GM23338 (cell line): ENCODE results near the gene KRTAP19-5. TPM values are rescaled to one million over a fixed set of nuclear protein-coding genes. Genes with fewer than 3 reads are reported as not detected.

Source experiments
- ATAC-seq: fragments of 200-7000 bp; cut with Tn5 transposase; 3 replicates; pipeline ENCODE4 v1.9.1; 2020
- DNase-seq: peaks from one replicate; pipeline ENCODE4 v3.0.0-alpha.2; 2015; ENCODE audit warnings: low spot score
- H2AFZ ChIP-seq: fragments of 200-600 bp; sonication (generic); 2 replicates; pipeline ENCODE4 v1.8.0; 2016; ENCODE audit warnings: antibody characterized with exemption, mild to moderate bottlenecking, moderate library complexity
- H3F3A ChIP-seq: fragments of 200-600 bp; sonication (generic); replicated peaks from 2 replicates; pipeline ENCODE4 v1.8.0; 2017; ENCODE audit warnings: antibody characterized with exemption, mixed run types, low read depth
- H3K27ac ChIP-seq: fragments of 200-600 bp; sonication (generic); 2 replicates; pipeline ENCODE4 v1.6.1; 2016; ENCODE audit warnings: low read depth
- H3K27me3 ChIP-seq: fragments of 200-600 bp; sonication (generic); 2 replicates; pipeline ENCODE4 v1.8.0; 2016; ENCODE audit warnings: mild to moderate bottlenecking, mixed run types, moderate library complexity; ENCODE audit not compliant: insufficient read depth
- H3K36me3 ChIP-seq: fragments of 200-600 bp; sonication (generic); 2 replicates; pipeline ENCODE4 v1.8.0; 2016; ENCODE audit warnings: mild to moderate bottlenecking; ENCODE audit not compliant: insufficient read depth
- H3K4me1 ChIP-seq: fragments of 200-600 bp; sonication (generic); 2 replicates; pipeline ENCODE4 v1.8.0; 2016; ENCODE audit warnings: mild to moderate bottlenecking, moderate library complexity; ENCODE audit not compliant: insufficient read depth
- H3K4me2 ChIP-seq: fragments of 200-600 bp; sonication (generic); 2 replicates; pipeline ENCODE4 v1.7.1; 2017; ENCODE audit warnings: mixed run types
- H3K4me3 ChIP-seq: fragments of 200-600 bp; sonication (generic); 2 replicates; pipeline ENCODE4 v1.6.1; 2016; ENCODE audit warnings: mixed run types
- H3K79me2 ChIP-seq: fragments of 200-600 bp; sonication (generic); replicated peaks from 2 replicates; pipeline ENCODE4 v1.8.0; 2017; ENCODE audit warnings: mild to moderate bottlenecking; ENCODE audit not compliant: insufficient read depth
- H3K9me2 ChIP-seq: fragments of 200-600 bp; sonication (generic); 2 replicates; pipeline ENCODE4 v1.8.0; 2017; ENCODE audit not compliant: insufficient read depth
- H4K20me1 ChIP-seq: fragments of 200-600 bp; sonication (generic); replicated peaks from 2 replicates; pipeline ENCODE4 v1.8.0; 2017; ENCODE audit warnings: mild to moderate bottlenecking; ENCODE audit not compliant: insufficient read depth
- H3K27ac Mint-ChIP-seq: 2 replicates; pipeline ENCODE4 v1.8.0; 2020; ENCODE audit warnings: inconsistent platforms, mild to moderate bottlenecking, moderate library complexity, mixed read lengths
- H3K27me3 Mint-ChIP-seq: 3 replicates; pipeline ENCODE4 v1.8.0; 2022; ENCODE audit warnings: low read depth, mild to moderate bottlenecking, moderate library complexity, mixed read lengths, inconsistent platforms; ENCODE audit not compliant: insufficient read depth, poor library complexity
- H3K36me3 Mint-ChIP-seq: 3 replicates; pipeline ENCODE4 v1.8.0; 2021; ENCODE audit warnings: low read depth, mild to moderate bottlenecking, inconsistent platforms, moderate library complexity, mixed read lengths
- H3K4me1 Mint-ChIP-seq: 3 replicates; pipeline ENCODE4 v1.8.0; 2020; ENCODE audit warnings: mild to moderate bottlenecking, inconsistent platforms, mixed read lengths
- H3K4me3 Mint-ChIP-seq: 3 replicates; pipeline ENCODE4 v1.8.0; 2021; ENCODE audit warnings: moderate library complexity, mild to moderate bottlenecking, inconsistent platforms, mixed read lengths
- H3K9me3 Mint-ChIP-seq: 3 replicates; pipeline ENCODE4 v1.8.0; 2020; ENCODE audit warnings: moderate library complexity, mild to moderate bottlenecking, inconsistent platforms, mixed read lengths
- CREB1 ChIP-seq: fragments of 250-450 bp; sonication (Bioruptor Pico); IDR thresholded peaks from 2 replicates; pipeline ENCODE4 v1.5.0; 2020; ENCODE audit warnings: low read depth, mild to moderate bottlenecking, moderate library complexity
- CTCF ChIP-seq, 2 experiments: fragments of 200-600 bp in 1 of 2; sonication (generic) in 1 of 2; conservative IDR thresholded peaks; 2 replicates each; pipeline versions ENCODE4 v1.5.1 to v1.6.1; 2016 to 2017; ENCODE audit warnings: antibody characterized with exemption in 2 of 2, low read depth in 2 of 2, mild to moderate bottlenecking in 2 of 2, moderate library complexity in 1 of 2
- JUNB ChIP-seq: IDR thresholded peaks from one replicate; pipeline ENCODE4 v1.6.1; 2016; ENCODE audit warnings: antibody characterized with exemption; ENCODE audit not compliant: unreplicated experiment
- NANOG ChIP-seq: IDR thresholded peaks from 2 replicates; pipeline ENCODE4 v1.6.1; 2016; ENCODE audit warnings: antibody characterized with exemption, borderline replicate concordance
- POLR2AphosphoS5 ChIP-seq: IDR thresholded peaks from 2 replicates; pipeline ENCODE4 v1.6.1; 2016; ENCODE audit warnings: antibody characterized with exemption, low read depth
- REST ChIP-seq: IDR thresholded peaks from one replicate; pipeline ENCODE4 v1.6.1; 2018; ENCODE audit warnings: antibody characterized with exemption; ENCODE audit not compliant: unreplicated experiment
- STAT1 ChIP-seq: IDR thresholded peaks from one replicate; pipeline ENCODE4 v1.6.1; 2016; ENCODE audit warnings: antibody characterized with exemption; ENCODE audit not compliant: unreplicated experiment
- ZNF114 ChIP-seq: fragments of 250-450 bp; sonication (Bioruptor Pico); IDR thresholded peaks from 2 replicates; pipeline ENCODE4 v1.5.0; 2020; ENCODE audit warnings: mild to moderate bottlenecking, moderate library complexity
- ZNF331 ChIP-seq: fragments of 250-450 bp; sonication (Bioruptor Pico); IDR thresholded peaks from 2 replicates; pipeline ENCODE4 v1.5.0; 2020; ENCODE audit warnings: low read depth, mild to moderate bottlenecking, moderate library complexity
- ZNF462 ChIP-seq: fragments of 250-450 bp; sonication (Bioruptor Pico); IDR thresholded peaks from 2 replicates; pipeline ENCODE4 v1.5.0; 2020; ENCODE audit warnings: mild to moderate bottlenecking, moderate library complexity
- polyA plus RNA-seq: library from polyadenylated mRNA; unstranded; fragments of >200 nt; fragmentation: Nextera tagmentation; extraction: Ambion mirVana; gene quantifications from 2 replicates; pipeline ENCODE4 v1.2.1, GENCODE V29; 2016
- total RNA-seq: library from RNA; depleted of rRNA; stranded (reverse); fragments of >200 nt; shearing (Covaris generic); gene quantifications from 2 replicates; pipeline ENCODE4 v1.2.3, GENCODE V29; 2014

KRTAP19-5 gene
- total and polyA plus RNA-seq, 2 experiments from 2014 or later = not detected

GRCh38 chr21:30518876-30519275 lies 16.9 kb upstream of the KRTAP19-5 start:
- Histone ChIP-seq H3K9me2 (peaks cover 5% of the 10 kb centered on the region; the same call in 1 of the 2 replicates), H3K4me1 (no peaks in the 10 kb centered on the region), H2AFZ (no peak overlapping the region), H3K4me3 (no peak overlapping the region), H3K79me2 (no peaks in the 10 kb centered on the region), H3K27ac (no peak overlapping the region), H3F3A (no peaks in the 10 kb centered on the region), H3K27me3 (no peaks in the 10 kb centered on the region), H3K4me2 (no peak overlapping the region), H4K20me1 (no peaks in the 10 kb centered on the region), H3K36me3 (no peaks in the 10 kb centered on the region)
- Mint-ChIP-seq H3K27ac (no peak overlapping the region), H3K4me3 (no peak overlapping the region), H3K27me3 (peaks cover 4% of the 10 kb centered on the region), H3K4me1 (peaks cover 6% of the 10 kb centered on the region; the same call in 2 of the 3 replicates), H3K9me3 (no peaks in the 10 kb centered on the region; the same call in 1 of the 3 replicates), H3K36me3 (peaks cover 3% of the 10 kb centered on the region; the same call in 1 of the 3 replicates)
- DNase-seq (no peak), ATAC-seq (no peak)
- TF ChIP-seq ZNF114 = no peak
- no peak for TF ChIP-seq STAT1
- no peak for TF ChIP-seq NANOG
- no peak for TF ChIP-seq REST
- no peak for TF ChIP-seq POLR2AphosphoS5
- no peak for TF ChIP-seq CREB1
- TF ChIP-seq JUNB = no peak
- TF ChIP-seq ZNF331 (CRISPR knock-in tag) = no peak
- TF ChIP-seq ZNF462 (CRISPR knock-in tag) = no peak
- no peak for TF ChIP-seq CTCF (conservative IDR thresholded peaks at IDR 0.05; ENCODE audit: low read depth in 2 of 2)
